Tibial nerve (tissue), 4 donors: ENCODE data around the gene C22orf39. TPM values are rescaled to one million over a fixed set of nuclear protein-coding genes. Genes with fewer than 3 reads are reported as not detected.

ENCODE experiments used
- DNase-seq, 2 donors: peaks; one replicate each; pipeline ENCODE4 v3.0.0-alpha.2; 2019; ENCODE audit warnings: low spot score in 2 of 2
- H3K27ac ChIP-seq, 4 donors: fragments of 200-600 bp; sonication (generic) in 3 of 4; one replicate each; pipeline ENCODE4 v1.5.1; 2017 to 2019; ENCODE audit warnings: mild to moderate bottlenecking in 1 of 4
- H3K27me3 ChIP-seq, 2 donors: fragments of 200-600 bp; sonication (generic) in 1 of 2; one replicate each; pipeline versions ENCODE4 v1.5.1 to v1.6.0; 2017 to 2019
- H3K36me3 ChIP-seq, 3 donors: fragments of 200-600 bp; sonication (generic); one replicate each; pipeline ENCODE4 v1.5.1; 2018 to 2019
- H3K4me1 ChIP-seq, 4 donors: fragments of 200-600 bp; sonication (generic) in 3 of 4; one replicate each; pipeline ENCODE4 v1.5.1; 2017 to 2019
- H3K4me3 ChIP-seq, 4 donors: fragments of 200-600 bp; sonication (generic) in 3 of 4; one replicate each; pipeline ENCODE4 v1.5.1; 2017 to 2019; ENCODE audit warnings: mild to moderate bottlenecking in 1 of 4, moderate library complexity in 1 of 4
- H3K9me3 ChIP-seq, 4 donors: fragments of 200-600 bp; sonication (generic) in 3 of 4; one replicate each; pipeline ENCODE4 v1.5.1; 2017 to 2019
- EP300 ChIP-seq, 2 donors: sonication (generic); formaldehyde crosslinking; IDR thresholded peaks; one replicate each; pipeline ENCODE4 v1.6.1; 2017; ENCODE audit warnings: antibody characterized with exemption in 2 of 2, mild to moderate bottlenecking in 1 of 2
- POLR2A ChIP-seq, 2 donors: fragments of 450-650 bp; IDR thresholded peaks; one replicate each; pipeline ENCODE4 v1.6.1; 2017; ENCODE audit warnings: antibody characterized with exemption in 2 of 2, mild to moderate bottlenecking in 2 of 2, moderate library complexity in 2 of 2
- WGBS, 2 donors: methylation state at CpG; one replicate each; pipeline ENCODE4 v1.1.5; 2018; 5-methylcytosine and 5-hydroxymethylcytosine counted together
- total RNA-seq, 4 donors: library from RNA; depleted of rRNA; stranded (reverse); fragments of >200 nt; gene quantifications; one replicate each; pipeline ENCODE4 v1.1.0, GENCODE V29; 2016
- TF ChIP-seq, protein P1 (sequence below), 5 experiments: fragments of 200-600 bp in 3 of 5; fragments of 450-650 bp in 2 of 5; sonication (generic) in 3 of 5; IDR thresholded peaks; one replicate each; pipeline ENCODE4 v1.5.1; 2016 to 2019; ENCODE audit warnings: antibody characterized with exemption in 5 of 5, mild to moderate bottlenecking in 3 of 5, moderate library complexity in 2 of 5

The C22orf39 gene
- total RNA-seq, 4 donors from 2014 or later, result 58.5 to 101 (median 75.1) TPM

DNA sequence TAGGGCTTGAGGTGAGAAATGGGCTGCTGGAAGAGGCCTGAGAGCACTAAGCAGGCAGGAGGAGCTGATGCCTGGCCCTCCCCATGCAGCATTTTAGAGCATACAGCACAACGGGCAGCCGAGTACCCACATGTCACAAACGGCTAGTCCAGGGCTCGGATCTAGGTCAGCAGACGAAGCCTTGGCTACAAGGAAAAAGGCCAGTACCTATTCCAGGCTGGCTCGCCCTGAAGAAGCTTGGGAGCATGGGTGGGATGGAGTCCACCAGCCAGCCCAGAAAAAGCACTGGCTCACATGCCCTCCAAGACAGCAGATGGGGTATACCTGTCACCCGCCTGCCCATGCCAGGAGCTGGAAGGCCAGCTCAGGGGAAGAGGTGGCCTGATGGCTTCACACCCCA, 21.9 kb upstream of the C22orf39 start:
- Histone ChIP-seq H3K36me3 (peaks cover 0 to 100% (median 45%) of the 10 kb centered on the region in 3 donors), H3K4me3 (no peak overlapping the region), H3K9me3 (no peaks in the 10 kb centered on the region), H3K27ac (no peak overlapping the region), H3K27me3 (no peaks in the 10 kb centered on the region), H3K4me1 (no peaks in the 10 kb centered on the region)
- TF ChIP-seq, protein P1, sequence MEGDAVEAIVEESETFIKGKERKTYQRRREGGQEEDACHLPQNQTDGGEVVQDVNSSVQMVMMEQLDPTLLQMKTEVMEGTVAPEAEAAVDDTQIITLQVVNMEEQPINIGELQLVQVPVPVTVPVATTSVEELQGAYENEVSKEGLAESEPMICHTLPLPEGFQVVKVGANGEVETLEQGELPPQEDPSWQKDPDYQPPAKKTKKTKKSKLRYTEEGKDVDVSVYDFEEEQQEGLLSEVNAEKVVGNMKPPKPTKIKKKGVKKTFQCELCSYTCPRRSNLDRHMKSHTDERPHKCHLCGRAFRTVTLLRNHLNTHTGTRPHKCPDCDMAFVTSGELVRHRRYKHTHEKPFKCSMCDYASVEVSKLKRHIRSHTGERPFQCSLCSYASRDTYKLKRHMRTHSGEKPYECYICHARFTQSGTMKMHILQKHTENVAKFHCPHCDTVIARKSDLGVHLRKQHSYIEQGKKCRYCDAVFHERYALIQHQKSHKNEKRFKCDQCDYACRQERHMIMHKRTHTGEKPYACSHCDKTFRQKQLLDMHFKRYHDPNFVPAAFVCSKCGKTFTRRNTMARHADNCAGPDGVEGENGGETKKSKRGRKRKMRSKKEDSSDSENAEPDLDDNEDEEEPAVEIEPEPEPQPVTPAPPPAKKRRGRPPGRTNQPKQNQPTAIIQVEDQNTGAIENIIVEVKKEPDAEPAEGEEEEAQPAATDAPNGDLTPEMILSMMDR (IDR thresholded peaks at IDR 0.05), result no peak
- TF ChIP-seq POLR2A (IDR thresholded peaks at IDR 0.05) (no peak), EP300 (IDR thresholded peaks at IDR 0.05) (no peak)
- WGBS, 2 donors, result 89% methylated on average over 7 of the region's 7 CpGs
- no peak for DNase-seq

DNA sequence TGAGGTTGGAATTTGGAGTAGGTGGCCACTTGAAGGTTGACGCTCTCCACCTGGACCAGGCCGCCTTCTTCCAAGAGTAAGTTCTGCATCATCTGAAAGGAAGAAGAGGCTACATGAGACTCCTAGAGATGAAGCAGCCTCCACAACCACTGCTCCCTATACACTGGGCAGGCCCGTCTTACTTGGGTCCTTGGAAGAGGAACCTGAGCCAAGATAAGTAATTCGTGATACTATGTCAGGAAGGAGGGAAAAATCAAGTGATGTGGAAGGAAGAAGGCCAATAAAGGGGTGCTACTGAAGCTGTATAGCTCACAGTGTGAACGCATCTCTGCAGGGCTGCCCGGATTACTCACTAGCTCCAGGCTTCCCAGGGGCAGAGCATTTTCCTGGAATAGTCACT, 20.4 kb upstream of the C22orf39 start:
- H3K36me3 ChIP-seq, result peaks cover 0 to 98% (median 49%) of the 10 kb centered on the region in 3 donors
- no peak overlapping the region for H3K27ac ChIP-seq
- H3K9me3 ChIP-seq, result no peaks in the 10 kb centered on the region
- no peaks in the 10 kb centered on the region for H3K27me3 ChIP-seq
- 90 to 96% methylated on average over 6 of the region's 6 CpGs for WGBS, 2 donors
- no peaks in the 10 kb centered on the region for H3K4me1 ChIP-seq
- no peak for DNase-seq
- no peak overlapping the region for H3K4me3 ChIP-seq
- TF ChIP-seq, protein P1 (IDR thresholded peaks at IDR 0.05), result no peak
- TF ChIP-seq EP300 (IDR thresholded peaks at IDR 0.05) (no peak), POLR2A (IDR thresholded peaks at IDR 0.05) (no peak)

DNA sequence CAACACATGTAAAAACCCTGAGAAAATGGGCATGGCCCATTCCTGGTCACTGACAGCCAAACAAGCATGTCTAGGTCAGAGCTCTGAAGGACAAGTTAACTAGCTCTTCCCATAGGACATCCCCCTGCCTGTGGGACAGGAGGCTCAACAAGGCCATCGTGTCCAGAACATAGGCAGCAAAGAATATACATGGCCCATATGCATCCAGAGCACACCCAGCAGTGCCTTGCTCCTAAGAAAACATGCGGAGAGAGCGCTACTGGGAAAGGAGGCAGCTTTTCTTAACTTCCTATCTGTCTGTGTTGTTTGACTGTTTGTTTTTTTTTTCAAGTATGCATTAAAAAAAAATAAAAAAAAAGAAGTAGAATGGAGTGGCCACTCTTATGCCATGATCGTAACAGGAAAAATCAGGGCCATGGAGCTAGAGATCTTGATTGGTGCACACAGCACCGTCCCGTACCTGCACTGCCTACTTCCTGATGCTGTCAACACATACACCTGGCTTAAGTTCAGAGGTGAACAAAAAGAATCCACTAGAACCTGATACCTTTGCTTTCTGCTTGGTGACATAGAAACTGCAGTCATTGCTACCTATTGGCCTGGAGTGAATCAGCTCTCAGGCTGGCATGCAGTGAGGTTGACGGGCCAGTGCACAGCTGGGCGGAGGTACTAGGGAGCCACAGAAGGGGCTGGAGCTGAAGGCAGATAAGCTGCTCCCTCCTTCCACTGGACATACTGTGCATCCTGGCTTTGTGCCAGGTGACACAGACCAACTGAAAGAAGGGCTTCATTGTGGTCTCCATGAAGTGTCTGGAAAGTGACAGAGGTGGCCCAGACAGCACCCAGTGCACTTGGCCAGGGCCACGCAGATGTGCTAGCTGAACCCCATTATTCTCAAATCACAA, 19.6 kb upstream of the C22orf39 start:
- TF ChIP-seq EP300 (IDR thresholded peaks at IDR 0.05) (no peak), POLR2A (IDR thresholded peaks at IDR 0.05) (no peak)
- TF ChIP-seq, protein P1 (IDR thresholded peaks at IDR 0.05), result no peak
- WGBS, 2 donors, result 93% methylated on average over 9 of the region's 9 CpGs
- H3K36me3 ChIP-seq, result peaks cover 0 to 98% (median 49%) of the 10 kb centered on the region in 3 donors
- H3K4me3 ChIP-seq, result no peak overlapping the region
- no peak overlapping the region for H3K27ac ChIP-seq
- no peak for DNase-seq
- H3K4me1 ChIP-seq, result no peaks in the 10 kb centered on the region
- H3K9me3 ChIP-seq, result no peaks in the 10 kb centered on the region
- H3K27me3 ChIP-seq, result no peaks in the 10 kb centered on the region

DNA sequence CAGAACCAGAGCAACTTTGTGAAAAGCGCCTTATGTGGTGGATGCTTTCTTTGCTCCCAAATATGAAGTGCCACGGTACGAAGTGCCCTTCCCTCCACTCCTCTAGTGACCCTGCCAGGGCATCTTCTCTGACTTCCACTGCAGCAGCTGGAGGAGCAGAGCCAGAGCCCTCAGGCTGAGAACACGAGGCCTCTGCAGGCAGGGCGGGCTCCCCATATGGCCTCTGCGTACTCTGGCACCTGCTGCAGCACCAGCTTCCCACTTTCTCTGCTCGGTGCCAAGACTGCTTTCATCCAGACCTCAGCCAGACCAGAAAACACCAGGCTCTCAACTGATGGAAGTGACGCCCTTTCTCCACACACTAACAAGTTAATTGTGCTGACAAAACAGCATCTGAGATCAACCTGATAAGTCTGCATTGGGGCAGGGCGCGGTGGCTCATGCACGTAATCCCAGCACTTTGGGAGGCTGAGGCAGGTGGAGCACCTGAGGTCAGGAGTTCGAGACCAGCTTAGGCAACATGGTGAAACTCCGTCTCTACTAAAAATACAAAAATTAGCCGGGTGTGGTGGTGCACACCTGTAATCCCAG, 18.7 kb upstream of the C22orf39 start:
- DNase-seq, result no peak
- Histone ChIP-seq H3K27me3 (no peaks in the 10 kb centered on the region), H3K9me3 (no peaks in the 10 kb centered on the region), H3K36me3 (peaks cover 0 to 98% (median 49%) of the 10 kb centered on the region in 3 donors), H3K4me3 (no peak overlapping the region), H3K4me1 (no peaks in the 10 kb centered on the region), H3K27ac (no peak overlapping the region)
- 81 to 95% methylated on average over 14 of the region's 14 CpGs for WGBS, 2 donors
- no peak for TF ChIP-seq POLR2A (IDR thresholded peaks at IDR 0.05)
- TF ChIP-seq EP300 (IDR thresholded peaks at IDR 0.05), result no peak
- TF ChIP-seq, protein P1 (IDR thresholded peaks at IDR 0.05), result no peak

DNA sequence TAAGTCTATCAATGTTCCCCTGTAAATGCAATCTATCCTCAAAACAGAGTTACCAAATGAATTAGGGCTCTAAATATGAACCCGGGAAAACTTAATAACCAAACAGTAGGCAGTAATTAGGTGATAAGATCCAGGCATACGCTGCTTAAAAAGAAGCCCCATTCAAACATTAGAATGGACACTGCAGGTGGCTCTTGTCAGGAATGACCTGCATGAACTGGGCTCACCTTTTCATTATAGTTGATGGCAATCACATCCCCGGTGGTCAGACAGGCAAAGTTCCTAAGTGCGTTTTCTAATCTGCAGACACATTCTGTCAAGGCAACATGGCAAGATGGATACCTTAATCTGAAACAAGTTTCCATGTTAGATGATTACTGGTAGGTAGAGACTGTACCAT, 17.5 kb upstream of the C22orf39 start:
- WGBS, 2 donors, result 82 to 99% methylated on average over 4 of the region's 4 CpGs
- no peak overlapping the region for H3K4me3 ChIP-seq
- H3K27me3 ChIP-seq, result no peaks in the 10 kb centered on the region
- no peaks in the 10 kb centered on the region for H3K9me3 ChIP-seq
- TF ChIP-seq, protein P1 (IDR thresholded peaks at IDR 0.05), result no peak
- TF ChIP-seq POLR2A (IDR thresholded peaks at IDR 0.05) (no peak), EP300 (IDR thresholded peaks at IDR 0.05) (no peak)
- DNase-seq, result no peak
- H3K4me1 ChIP-seq, result no peaks in the 10 kb centered on the region
- H3K27ac ChIP-seq, result no peak overlapping the region
- peaks cover 0 to 97% (median 39%) of the 10 kb centered on the region in 3 donors for H3K36me3 ChIP-seq
